ENCODE data around the gene FBXL2. TPM values are rescaled to one million over a fixed set of nuclear protein-coding genes. Genes with fewer than 3 reads are reported as not detected.
"Not testable (repeated sequence)": the region's sequence is repeated elsewhere in the genome, so short reads cannot be mapped to it uniquely, and the experiment has no call there.

Gene FBXL2
- total RNA-seq, 2 donors from 2014 or later, result 1.9 to 2.7 TPM

DNA sequence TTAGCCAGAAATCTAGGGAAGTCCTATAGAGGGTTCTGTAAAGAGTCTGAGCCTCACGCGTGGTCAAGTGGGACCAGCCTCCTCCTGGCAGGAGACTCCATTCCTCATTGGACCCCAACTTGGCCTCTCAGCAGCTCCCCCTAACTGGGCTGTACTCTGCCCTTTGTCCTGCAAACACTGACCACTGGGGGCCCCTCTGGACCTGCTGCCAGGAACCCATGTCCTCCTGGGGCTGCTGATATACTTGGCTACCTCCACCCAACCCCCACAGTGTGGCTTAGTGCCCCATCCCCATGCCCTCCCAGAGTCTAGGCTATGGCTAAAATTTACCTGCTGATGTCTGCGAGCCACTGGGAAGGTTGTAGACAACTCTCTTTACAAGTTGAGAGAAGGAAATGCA is 100.2 kb downstream of the FBXL2 start:
- ATAC-seq (peak in 1 of 2 donors; percentile 12), DNase-seq (no peak)
- intact Hi-C loops (cut with DNase I), result no loop called here

GRCh38 chr3:33377931-33378330 is 100.7 kb downstream of the FBXL2 start:
- intact Hi-C loops (cut with DNase I), result no loop called here
- ATAC-seq (peak in 1 of 2 donors; percentile 15), DNase-seq (no peak)

- ATAC-seq (no peak), DNase-seq (no peak)
- intact Hi-C loops (cut with DNase I), result no loop called here
Measured at GRCh38 chr3:33380653-33381052, 103.4 kb downstream of the FBXL2 start.

GRCh38 chr3:33383951-33384350 is 106.7 kb downstream of the FBXL2 start:
- ATAC-seq, result no peak

DNA sequence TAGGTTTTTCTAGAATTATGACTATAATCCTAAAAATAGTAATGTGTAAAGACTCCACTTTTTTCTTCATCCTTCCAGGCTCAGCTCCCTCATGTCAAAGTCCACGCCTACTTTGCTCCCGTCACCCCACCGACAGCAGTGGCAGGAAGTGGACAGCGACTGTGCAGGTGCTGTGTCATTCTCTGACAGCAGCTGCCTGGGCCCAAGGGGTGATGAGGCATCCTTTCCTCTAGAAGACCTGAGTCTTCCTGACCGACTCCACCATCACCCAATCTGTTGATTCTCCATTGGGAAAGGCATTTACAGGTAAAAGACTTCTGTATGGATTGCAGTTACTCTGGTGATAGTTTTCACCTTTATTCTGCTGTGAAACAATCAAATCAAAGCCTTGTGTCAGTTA is 108.2 kb downstream of the FBXL2 start:
- intact Hi-C loops (cut with DNase I), result no loop called here
- DNase-seq (no peak), ATAC-seq (no peak)

More at GRCh38 chr3:33383951-33384350, 106.7 kb downstream of the FBXL2 start:
- DNase-seq, result no peak
- intact Hi-C loops (cut with DNase I), result no loop called here

DNA sequence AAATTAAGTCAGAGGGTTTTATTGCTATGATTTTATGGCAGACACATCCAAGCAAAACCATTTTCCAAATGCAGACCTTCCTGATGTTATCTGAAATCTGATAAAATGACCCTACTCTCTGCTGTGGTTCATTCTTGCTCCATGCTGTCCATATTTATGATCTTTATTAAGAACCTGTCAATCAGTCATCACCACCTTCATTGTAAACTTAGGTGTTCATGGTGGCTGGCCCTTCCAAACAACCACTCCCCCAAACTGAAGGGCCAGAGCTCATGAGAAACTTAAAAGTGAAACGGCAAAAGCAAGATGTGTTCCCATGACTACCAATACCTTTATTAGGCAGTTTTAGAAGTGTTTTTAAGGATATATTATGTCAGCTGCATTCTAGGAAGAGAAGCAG is 109.4 kb downstream of the FBXL2 start:
- ATAC-seq (no peak), DNase-seq (no peak)
- intact Hi-C loops (cut with DNase I), result no loop called here

- DNase-seq (no peak), ATAC-seq (no peak)
- intact Hi-C loops (cut with DNase I), result no loop called here
Measured at GRCh38 chr3:33388374-33389100, 111.3 kb downstream of the FBXL2 start.

DNA sequence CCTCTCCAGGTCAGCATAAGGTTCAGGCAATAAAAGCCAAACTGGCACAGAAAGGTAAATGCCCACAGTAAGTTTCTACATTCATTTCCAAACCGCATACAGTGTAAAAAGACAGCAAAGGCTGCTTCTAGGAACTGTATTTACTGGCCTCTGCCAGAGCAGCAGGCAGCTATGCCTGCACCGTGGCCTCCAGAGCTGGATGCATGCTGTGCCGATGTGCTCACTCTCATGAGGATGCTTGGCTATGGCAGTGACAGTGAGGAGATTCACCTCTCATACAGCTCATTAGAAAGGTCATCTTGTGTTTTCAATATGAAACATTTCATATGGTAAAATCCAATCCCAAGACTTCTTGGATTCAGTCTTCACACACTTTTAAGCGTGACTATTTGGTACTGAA is 112.7 kb downstream of the FBXL2 start:
- DNase-seq (no peak), ATAC-seq (no peak)
- intact Hi-C loops (cut with DNase I), result no loop called here

- no peak for DNase-seq
- ATAC-seq, result peak in 1 of 2 donors; percentile 31
- intact Hi-C loops (cut with DNase I), result no loop called here
Measured at GRCh38 chr3:33391255-33391995, 114.2 kb downstream of the FBXL2 start.

GRCh38 chr3:33392144-33392543 is 114.9 kb downstream of the FBXL2 start:
- ATAC-seq (no peak), DNase-seq (no peak)
- intact Hi-C loops (cut with DNase I), result no loop called here

- DNase-seq (no peak), ATAC-seq (peak in 1 of 2 donors; percentile 83)
- intact Hi-C loops (cut with DNase I), result no loop called here
Measured at GRCh38 chr3:33392703-33393125, 115.5 kb downstream of the FBXL2 start.

GRCh38 chr3:33394403-33395054 is 117.3 kb downstream of the FBXL2 start:
- DNase-seq (no peak), ATAC-seq (no peak)
- intact Hi-C loops (cut with DNase I), result no loop called here

- no peak for ATAC-seq
- intact Hi-C loops (cut with DNase I), result no loop called here
- DNase-seq, result no peak
Measured at GRCh38 chr3:33395900-33396299, 118.7 kb downstream of the FBXL2 start.

GRCh38 chr3:33398410-33398809 is 121.2 kb downstream of the FBXL2 start:
- no peak for ATAC-seq
- DNase-seq, result no peak
- intact Hi-C loops (cut with DNase I), result no loop called here

GRCh38 chr3:33401781-33402180 is 124.5 kb downstream of the FBXL2 start:
- DNase-seq (no peak), ATAC-seq (no peak)
- intact Hi-C loops (cut with DNase I), result no loop called here

DNA sequence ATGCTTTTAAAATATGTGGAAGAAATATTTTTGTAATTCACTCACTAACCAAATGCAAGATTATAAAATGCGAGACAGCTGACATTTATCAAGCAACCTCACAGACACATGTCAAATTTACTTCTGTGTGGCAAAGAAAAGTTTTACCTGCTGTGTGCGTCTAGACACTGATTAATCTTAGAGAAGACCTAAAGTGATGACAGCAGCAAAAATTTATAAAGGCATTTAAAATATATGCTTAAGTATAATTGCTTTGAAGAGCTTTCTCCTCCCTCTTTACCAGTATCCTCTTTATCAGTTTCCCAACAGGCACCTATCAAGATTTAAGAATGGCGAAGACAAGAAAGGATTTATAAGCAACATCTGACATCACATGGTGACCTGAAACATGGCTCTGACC is 125.7 kb downstream of the FBXL2 start:
- DNase-seq, result no peak
- ATAC-seq, result no peak
- intact Hi-C loops (cut with DNase I), result no loop called here

- DNase-seq (no peak), ATAC-seq (no peak)
- intact Hi-C loops (cut with DNase I), result no loop called here
Measured at GRCh38 chr3:33403756-33404155, 126.5 kb downstream of the FBXL2 start.

- ATAC-seq; DNase-seq; intact Hi-C loops (cut with DNase I): not testable (repeated sequence)
Measured at GRCh38 chr3:33410816-33411215, 133.6 kb downstream of the FBXL2 start.

DNA sequence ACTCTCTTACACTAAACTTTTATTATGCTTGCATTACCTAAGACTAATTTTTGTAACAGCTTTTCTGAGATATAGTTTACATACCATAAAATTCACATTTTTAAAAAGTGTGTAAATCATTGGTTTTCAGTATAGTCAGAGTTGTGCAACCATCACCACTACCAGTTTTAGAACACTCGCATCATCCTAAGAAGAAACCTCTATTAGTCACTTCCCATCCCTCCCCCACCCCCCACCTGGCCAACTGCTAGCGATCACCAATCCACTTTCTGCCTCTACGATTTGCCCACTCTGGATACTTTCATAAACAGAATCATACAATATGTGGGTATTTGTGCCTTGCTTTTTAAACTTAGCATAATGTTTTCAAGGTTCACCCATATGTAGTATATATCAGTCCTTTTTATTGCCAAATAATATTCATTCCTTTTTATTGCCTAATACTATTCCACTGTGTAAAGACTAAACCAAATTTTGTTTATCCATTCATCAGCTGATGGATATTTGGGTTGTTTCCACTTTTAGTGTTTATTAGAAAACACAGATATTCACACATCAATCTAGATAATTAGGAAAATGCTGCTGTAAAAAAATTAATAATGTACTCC is 139.9 kb downstream of the FBXL2 start:
- ATAC-seq (no peak), DNase-seq (no peak)
- intact Hi-C loops (cut with DNase I), result no loop called here

GRCh38 chr3:33419948-33420347 is 142.7 kb downstream of the FBXL2 start:
- intact Hi-C loops (cut with DNase I), result no loop called here
- ATAC-seq, result no peak
- no peak for DNase-seq

Measured in left cardiac atrium (tissue), 4 donors.